ENCODE results near the gene PRXL2A. TPM values are rescaled to one million over a fixed set of nuclear protein-coding genes. Genes with fewer than 3 reads are reported as not detected.

The PRXL2A gene
- total RNA-seq, 2 experiments from 2014 or later: 3.9 to 4.6 TPM

DNA sequence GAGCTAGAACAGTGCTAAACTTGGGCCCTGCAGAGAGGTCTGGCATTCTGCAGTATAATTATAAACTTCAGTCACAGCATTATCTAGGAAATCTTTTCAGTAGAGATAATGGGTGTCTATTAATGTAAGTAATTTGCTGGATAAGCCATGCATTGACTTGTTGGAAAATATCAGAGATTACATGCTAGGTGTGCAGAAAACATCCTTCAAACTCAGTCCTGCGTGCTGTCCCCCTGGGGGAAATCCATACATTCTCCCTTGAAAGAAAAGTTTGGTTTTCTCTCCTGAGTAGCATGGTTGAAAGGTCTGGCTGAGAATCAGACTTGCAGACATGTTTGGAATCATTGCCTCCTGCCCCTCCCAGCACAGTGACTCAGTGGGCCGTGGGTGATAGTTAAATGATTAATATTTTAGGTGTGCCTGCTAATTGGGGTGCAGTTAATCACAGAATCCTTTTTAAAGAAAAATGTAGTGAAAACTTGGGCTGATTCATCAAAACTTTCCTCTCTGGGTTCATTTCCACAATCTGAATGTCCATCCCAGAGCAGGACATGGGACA, 13.9 kb upstream of the PRXL2A start:
- intact Hi-C loops (cut with DNase I, micrococcal nuclease): no loop called here
- no peaks in the 10 kb centered on the region for H3K36me3 ChIP-seq (ENCODE audit: insufficient read depth, low read length)
- no peak overlapping the region for H3K4me3 ChIP-seq (ENCODE audit: low read length)
- H3K27ac ChIP-seq (ENCODE audit: low read depth in 1 of 2, low read length in 2 of 2): no peak overlapping the region
- TF ChIP-seq CTCF (IDR thresholded peaks at IDR 0.05): no peak
- no peaks in the 10 kb centered on the region for H3K4me1 ChIP-seq (ENCODE audit: insufficient read depth, low read length)
- no peak overlapping the region for H3K4me3 Mint-ChIP-seq
- DNase-seq (no peak), ATAC-seq (ENCODE audit: poor library complexity) (no peak)
- CTCF ChIA-PET: interaction anchor here (0.7 to 1.1 kb wide), 2 partner anchors 16 to 50 kb away, joined by 4 read pairs; no protein-coding TSS in a partner anchor
- H3K27me3 Mint-ChIP-seq: no peaks in the 10 kb centered on the region
- POLR2A ChIA-PET: interaction anchor here (1.0 kb wide), 1 partner anchor 16 kb away, joined by 3 read pairs; no protein-coding TSS in a partner anchor
- H3K27ac Mint-ChIP-seq: no peak overlapping the region
- H3K9me3 ChIP-seq (ENCODE audit: control insufficient read depth in 1 of 2, insufficient read depth in 1 of 2, low read length in 2 of 2): no peaks in the 10 kb centered on the region
- H3K9me3 Mint-ChIP-seq: no peaks in the 10 kb centered on the region
- H3K27me3 ChIP-seq (ENCODE audit: control insufficient read depth in 1 of 2, insufficient read depth in 2 of 2, low read length in 2 of 2): no peaks in the 10 kb centered on the region
- H3K4me1 Mint-ChIP-seq (ENCODE audit: low read depth): no peaks in the 10 kb centered on the region
- no peaks in the 10 kb centered on the region for H3K36me3 Mint-ChIP-seq (ENCODE audit: low read depth)

DNA sequence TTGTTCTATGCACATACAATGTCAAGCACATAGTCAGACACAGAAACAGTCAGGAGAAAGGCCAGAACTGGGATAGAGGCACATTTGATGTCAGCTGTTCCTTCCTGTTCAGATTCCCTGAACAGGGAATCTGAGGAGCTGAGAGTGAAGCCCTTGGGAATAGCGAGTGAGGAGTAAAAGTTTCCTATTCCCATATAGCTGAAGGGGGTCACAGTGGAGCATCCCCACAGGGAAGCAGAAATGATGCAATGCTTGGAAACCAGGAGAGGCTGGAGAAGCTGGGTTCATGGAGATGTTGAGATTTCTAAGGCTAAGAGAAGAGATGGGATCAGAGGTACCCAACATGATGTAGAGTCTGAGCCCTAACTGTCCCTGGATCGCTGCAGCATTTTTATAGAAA, 11.3 kb upstream of the PRXL2A start:
- intact Hi-C loops (cut with DNase I, micrococcal nuclease): no loop called here
- H3K27me3 Mint-ChIP-seq: no peaks in the 10 kb centered on the region
- H3K36me3 Mint-ChIP-seq (ENCODE audit: low read depth): no peaks in the 10 kb centered on the region
- no peaks in the 10 kb centered on the region for H3K9me3 Mint-ChIP-seq
- CTCF ChIA-PET: interaction anchor here (0.8 to 1.1 kb wide), 2 partner anchors 8 to 108 kb away, joined by 5 read pairs; no protein-coding TSS in a partner anchor
- H3K4me3 Mint-ChIP-seq: no peak overlapping the region
- Histone ChIP-seq H3K4me1 (ENCODE audit: insufficient read depth, low read length) (no peaks in the 10 kb centered on the region), H3K4me3 (ENCODE audit: low read length) (no peak overlapping the region), H3K27me3 (ENCODE audit: control insufficient read depth in 1 of 2, insufficient read depth in 2 of 2, low read length in 2 of 2) (no peaks in the 10 kb centered on the region), H3K27ac (ENCODE audit: low read depth in 1 of 2, low read length in 2 of 2) (no peak overlapping the region), H3K9me3 (ENCODE audit: control insufficient read depth in 1 of 2, insufficient read depth in 1 of 2, low read length in 2 of 2) (no peaks in the 10 kb centered on the region), H3K36me3 (ENCODE audit: insufficient read depth, low read length) (no peaks in the 10 kb centered on the region)
- no peak for ATAC-seq (ENCODE audit: poor library complexity)
- TF ChIP-seq CTCF (IDR thresholded peaks at IDR 0.05): no peak
- no peaks in the 10 kb centered on the region for H3K4me1 Mint-ChIP-seq (ENCODE audit: low read depth)
- DNase-seq: no peak
- H3K27ac Mint-ChIP-seq: no peak overlapping the region
- POLR2A ChIA-PET: no interaction called here

- Histone ChIP-seq H3K4me1 (ENCODE audit: insufficient read depth, low read length) (no peaks in the 10 kb centered on the region), H3K9me3 (ENCODE audit: control insufficient read depth in 1 of 2, insufficient read depth in 1 of 2, low read length in 2 of 2) (no peaks in the 10 kb centered on the region), H3K27me3 (ENCODE audit: control insufficient read depth in 1 of 2, insufficient read depth in 2 of 2, low read length in 2 of 2) (no peaks in the 10 kb centered on the region), H3K4me3 (ENCODE audit: low read length) (no peak overlapping the region), H3K36me3 (ENCODE audit: insufficient read depth, low read length) (no peaks in the 10 kb centered on the region), H3K27ac (ENCODE audit: low read depth in 1 of 2, low read length in 2 of 2) (no peak overlapping the region)
- ATAC-seq (ENCODE audit: poor library complexity): no peak
- Mint-ChIP-seq H3K27ac (no peak overlapping the region), H3K4me1 (ENCODE audit: low read depth) (no peaks in the 10 kb centered on the region), H3K36me3 (ENCODE audit: low read depth) (no peaks in the 10 kb centered on the region), H3K27me3 (no peaks in the 10 kb centered on the region), H3K9me3 (no peaks in the 10 kb centered on the region), H3K4me3 (no peak overlapping the region)
- CTCF ChIA-PET: no interaction called here
- no peak for DNase-seq
- POLR2A ChIA-PET: no interaction called here
- TF ChIP-seq CTCF (IDR thresholded peaks at IDR 0.05): no peak
- intact Hi-C loops (cut with DNase I, micrococcal nuclease): no loop called here
Measured at GRCh38 chr10:80400136-80400804, 8.1 kb upstream of the PRXL2A start.

All from CD4-positive, alpha-beta T cell (primary cell).